Liver (tissue), 9 donors: ENCODE measurements around the gene FSCN2. TPM values are rescaled to one million over a fixed set of nuclear protein-coding genes. Genes with fewer than 3 reads are reported as not detected.

ENCODE experiments used
- DNase-seq: peaks from one replicate; pipeline ENCODE4 v3.0.0-alpha.2; 2017; ENCODE audit warnings: low spot score
- H3K27ac ChIP-seq, 2 donors: one replicate each; pipeline ENCODE4 v1.7.0; 2013; ENCODE audit warnings: inconsistent platforms in 2 of 2, low read length in 2 of 2, control low read depth in 1 of 2, low read depth in 1 of 2, mild to moderate bottlenecking in 1 of 2
- H3K27me3 ChIP-seq, 4 donors: one replicate each; pipeline versions ENCODE4 v1.6.1 to v1.7.0; 2013; ENCODE audit warnings: low read length in 3 of 4, inconsistent platforms in 1 of 4, mild to moderate bottlenecking in 1 of 4, moderate library complexity in 1 of 4; ENCODE audit not compliant: control insufficient read depth in 4 of 4, insufficient read depth in 4 of 4
- H3K36me3 ChIP-seq, 4 donors: one replicate each; pipeline versions ENCODE4 v1.6.1 to v1.7.0; 2013; ENCODE audit warnings: low read length in 3 of 4, mild to moderate bottlenecking in 3 of 4, low read depth in 1 of 4, moderate library complexity in 1 of 4; ENCODE audit not compliant: control insufficient read depth in 4 of 4, insufficient read depth in 3 of 4
- H3K4me1 ChIP-seq, 4 donors: one replicate each; pipeline versions ENCODE4 v1.6.1 to v1.7.0; 2013; ENCODE audit warnings: low read length in 3 of 4, mild to moderate bottlenecking in 3 of 4, moderate library complexity in 1 of 4; ENCODE audit not compliant: control insufficient read depth in 4 of 4, insufficient read depth in 4 of 4
- H3K4me3 ChIP-seq, 3 donors: one replicate each; pipeline versions ENCODE4 v1.6.1 to v1.7.0; 2013; ENCODE audit warnings: low read length in 3 of 3, control low read depth in 1 of 3, low read depth in 1 of 3, mild to moderate bottlenecking in 1 of 3
- H3K9ac ChIP-seq, 2 donors: one replicate each; pipeline ENCODE4 v1.7.0; 2013; ENCODE audit warnings: low read length in 2 of 2, mild to moderate bottlenecking in 2 of 2, moderate library complexity in 2 of 2, control low read depth in 1 of 2, low read depth in 1 of 2
- H3K9me3 ChIP-seq, 4 donors: one replicate each; pipeline versions ENCODE4 v1.6.1 to v1.7.0; 2013; ENCODE audit warnings: low read length in 3 of 4; ENCODE audit not compliant: control insufficient read depth in 4 of 4
- CTCF ChIP-seq: fragments of 150-350 bp; IDR thresholded peaks from 2 replicates; pipeline ENCODE4 v1.5.1; 2017; ENCODE audit warnings: improper control_type of control experiment, low read depth, low read length; ENCODE audit not compliant: missing input control
- EGR1 ChIP-seq, 2 donors: IDR thresholded peaks; 2 replicates each; pipeline ENCODE4 v1.6.1; 2016 to 2018; ENCODE audit warnings: antibody characterized with exemption in 2 of 2, low read depth in 2 of 2
- FOXA1 ChIP-seq: IDR thresholded peaks from 2 replicates; pipeline ENCODE4 v1.6.1; 2016; ENCODE audit warnings: antibody characterized with exemption
- FOXA2 ChIP-seq: IDR thresholded peaks from 2 replicates; pipeline ENCODE4 v1.6.1; 2016; ENCODE audit warnings: antibody characterized with exemption
- GABPA ChIP-seq, 2 donors: IDR thresholded peaks in 1 of 2; conservative IDR thresholded peaks in 1 of 2; 2 replicates each; pipeline ENCODE4 v1.6.1; 2016; ENCODE audit warnings: antibody characterized with exemption in 2 of 2, mild to moderate bottlenecking in 1 of 2, moderate library complexity in 1 of 2
- HNF4A ChIP-seq, 2 donors: conservative IDR thresholded peaks; 2 replicates each; pipeline ENCODE4 v1.6.1; 2016; ENCODE audit warnings: antibody characterized with exemption in 2 of 2, mild to moderate bottlenecking in 2 of 2
- HNF4G ChIP-seq: IDR thresholded peaks from 2 replicates; pipeline ENCODE4 v1.6.1; 2016; ENCODE audit warnings: antibody characterized with exemption
- JUND ChIP-seq, 2 donors: IDR thresholded peaks; 2 replicates each; pipeline ENCODE4 v1.6.1; 2016; ENCODE audit warnings: antibody characterized with exemption in 2 of 2
- MAX ChIP-seq: IDR thresholded peaks from 2 replicates; pipeline ENCODE4 v1.6.1; 2016; ENCODE audit warnings: antibody characterized with exemption
- NR2F2 ChIP-seq: IDR thresholded peaks from 2 replicates; pipeline ENCODE4 v1.6.1; 2016; ENCODE audit warnings: antibody characterized with exemption
- RAD21 ChIP-seq, 2 donors: IDR thresholded peaks; 2 replicates each; pipeline ENCODE4 v1.6.1; 2016; ENCODE audit warnings: antibody characterized with exemption in 2 of 2, mild to moderate bottlenecking in 2 of 2
- REST ChIP-seq: IDR thresholded peaks from 2 replicates; pipeline ENCODE4 v1.6.1; 2016; ENCODE audit warnings: antibody characterized with exemption, mild to moderate bottlenecking
- RXRA ChIP-seq, 2 donors: IDR thresholded peaks; 2 replicates each; pipeline ENCODE4 v1.6.1; 2017 to 2018; ENCODE audit warnings: antibody characterized with exemption in 2 of 2, mild to moderate bottlenecking in 1 of 2
- SP1 ChIP-seq: IDR thresholded peaks from 2 replicates; pipeline ENCODE4 v1.6.1; 2018; ENCODE audit warnings: antibody characterized with exemption, mild to moderate bottlenecking
- TAF1 ChIP-seq: conservative IDR thresholded peaks from 2 replicates; pipeline ENCODE4 v1.6.1; 2016; ENCODE audit warnings: antibody characterized with exemption, mild to moderate bottlenecking
- YY1 ChIP-seq: IDR thresholded peaks from 2 replicates; pipeline ENCODE4 v1.6.1; 2016; ENCODE audit warnings: antibody characterized with exemption, mild to moderate bottlenecking
- WGBS: extraction: QIAGEN DNeasy Blood & Tissue Kit; methylation state at CpG from one replicate; pipeline ENCODE4 v1.1.7; 2013; 5-methylcytosine and 5-hydroxymethylcytosine counted together
- polyA plus RNA-seq, 2 donors: library from polyadenylated mRNA; stranded (reverse) in 1 of 2; unstranded in 1 of 2; fragments of 200-250 nt in 1 of 2; fragments of >200 nt in 1 of 2; fragmentation: Nextera tagmentation in 1 of 2; extraction: Ambion mirVana in 1 of 2; gene quantifications; one replicate each; pipeline versions ENCODE4 v1.2.1 to v1.2.3, GENCODE V29; 2013 to 2015
- total RNA-seq, 2 donors: library from RNA; depleted of rRNA; stranded (reverse); fragments of >200 nt; gene quantifications; one replicate each; pipeline ENCODE4 v1.2.3, GENCODE V29; 2014
- TF ChIP-seq, protein P1 (sequence below): IDR thresholded peaks from 2 replicates; pipeline ENCODE4 v1.6.1; 2016; ENCODE audit warnings: antibody characterized with exemption
- TF ChIP-seq, protein P2 (sequence below): IDR thresholded peaks from 2 replicates; pipeline ENCODE4 v1.6.1; 2016; ENCODE audit warnings: antibody characterized with exemption
- donor health status: healthy.
- donor health status: healthy.
- donor health status: healthy.
- donor health status: healthy.
- donor health status: healthy.

Gene FSCN2
- total and polyA plus RNA-seq, 4 donors, result 0.09 to 0.42 TPM; not detected in 2

- Histone ChIP-seq H3K27me3 (no peaks in the 10 kb centered on the region), H3K27ac (no peak overlapping the region), H3K9ac (no peak overlapping the region), H3K36me3 (no peaks in the 10 kb centered on the region), H3K4me1 (peaks cover 2 to 14% (median 10%) of the 10 kb centered on the region in 4 donors), H3K4me3 (peak overlapping the region in 1 of 3 donors; percentile 26), H3K9me3 (no peaks in the 10 kb centered on the region)
- 78% methylated on average over 18 of the region's 18 CpGs for WGBS
- no peak for TF ChIP-seq NR2F2
- no peak for TF ChIP-seq TAF1
- no peak for TF ChIP-seq JUND (IDR thresholded peaks at IDR 0.05)
- TF ChIP-seq HNF4A (conservative IDR thresholded peaks at IDR 0.05), result no peak
- TF ChIP-seq HNF4G, result no peak
- no peak for TF ChIP-seq CTCF
- TF ChIP-seq RXRA (IDR thresholded peaks at IDR 0.05), result no peak
- TF ChIP-seq YY1, result no peak
- TF ChIP-seq, protein P1, sequence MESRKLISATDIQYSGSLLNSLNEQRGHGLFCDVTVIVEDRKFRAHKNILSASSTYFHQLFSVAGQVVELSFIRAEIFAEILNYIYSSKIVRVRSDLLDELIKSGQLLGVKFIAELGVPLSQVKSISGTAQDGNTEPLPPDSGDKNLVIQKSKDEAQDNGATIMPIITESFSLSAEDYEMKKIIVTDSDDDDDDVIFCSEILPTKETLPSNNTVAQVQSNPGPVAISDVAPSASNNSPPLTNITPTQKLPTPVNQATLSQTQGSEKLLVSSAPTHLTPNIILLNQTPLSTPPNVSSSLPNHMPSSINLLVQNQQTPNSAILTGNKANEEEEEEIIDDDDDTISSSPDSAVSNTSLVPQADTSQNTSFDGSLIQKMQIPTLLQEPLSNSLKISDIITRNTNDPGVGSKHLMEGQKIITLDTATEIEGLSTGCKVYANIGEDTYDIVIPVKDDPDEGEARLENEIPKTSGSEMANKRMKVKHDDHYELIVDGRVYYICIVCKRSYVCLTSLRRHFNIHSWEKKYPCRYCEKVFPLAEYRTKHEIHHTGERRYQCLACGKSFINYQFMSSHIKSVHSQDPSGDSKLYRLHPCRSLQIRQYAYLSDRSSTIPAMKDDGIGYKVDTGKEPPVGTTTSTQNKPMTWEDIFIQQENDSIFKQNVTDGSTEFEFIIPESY, result no peak
- DNase-seq, result no peak
Measured at GRCh38 chr17:81481815-81482505, 46.2 kb upstream of the FSCN2 start.

DNA sequence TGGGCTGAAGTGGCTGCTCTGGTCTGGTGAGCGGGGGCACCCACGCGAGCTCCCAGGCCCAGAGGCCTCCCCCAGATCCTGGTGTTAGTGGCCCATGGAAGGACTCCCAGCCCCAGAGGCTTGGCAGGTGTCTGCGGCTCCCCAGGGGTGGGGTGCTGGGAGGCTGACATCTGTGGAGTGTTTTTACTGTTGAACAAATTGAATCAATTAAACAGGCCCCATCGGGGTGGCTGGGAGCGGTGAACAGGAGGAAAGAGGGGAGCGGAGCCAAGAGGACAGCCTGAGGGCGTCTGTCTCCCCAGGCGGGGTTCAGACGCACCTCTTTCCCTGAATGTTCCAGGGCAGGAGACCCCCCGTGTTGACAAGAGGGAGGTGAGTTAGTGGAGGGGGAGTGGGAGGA, 45.5 kb upstream of the FSCN2 start:
- no peak overlapping the region for H3K27ac ChIP-seq
- no peaks in the 10 kb centered on the region for H3K36me3 ChIP-seq
- no peak for DNase-seq
- H3K4me1 ChIP-seq, result peaks cover 5 to 18% (median 11%) of the 10 kb centered on the region in 4 donors
- no peak overlapping the region for H3K4me3 ChIP-seq
- TF ChIP-seq RAD21 (IDR thresholded peaks at IDR 0.05), result no peak
- TF ChIP-seq FOXA2, result no peak
- no peak for TF ChIP-seq SP1
- TF ChIP-seq JUND (IDR thresholded peaks at IDR 0.05), result no peak
- TF ChIP-seq EGR1 (IDR thresholded peaks at IDR 0.05; ENCODE audit: low read depth in 2 of 2), result no peak
- TF ChIP-seq CTCF, result no peak
- TF ChIP-seq YY1, result no peak
- TF ChIP-seq FOXA1, result no peak
- no peak for TF ChIP-seq GABPA (IDR thresholded peaks at IDR 0.05 in 1 of 2, conservative IDR thresholded peaks at IDR 0.05 in 1 of 2)
- TF ChIP-seq RXRA (IDR thresholded peaks at IDR 0.05), result no peak
- no peak for TF ChIP-seq NR2F2
- no peak for TF ChIP-seq HNF4G
- TF ChIP-seq MAX, result no peak
- TF ChIP-seq HNF4A (conservative IDR thresholded peaks at IDR 0.05), result no peak
- TF ChIP-seq, protein P2, sequence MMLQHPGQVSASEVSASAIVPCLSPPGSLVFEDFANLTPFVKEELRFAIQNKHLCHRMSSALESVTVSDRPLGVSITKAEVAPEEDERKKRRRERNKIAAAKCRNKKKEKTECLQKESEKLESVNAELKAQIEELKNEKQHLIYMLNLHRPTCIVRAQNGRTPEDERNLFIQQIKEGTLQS, result no peak
- TF ChIP-seq, protein P1, result no peak
- no peak for TF ChIP-seq TAF1
- TF ChIP-seq REST, result no peak
- H3K9ac ChIP-seq, result no peak overlapping the region
- no peaks in the 10 kb centered on the region for H3K9me3 ChIP-seq
- no peaks in the 10 kb centered on the region for H3K27me3 ChIP-seq
- 88% methylated on average over 11 of the region's 11 CpGs for WGBS
